RCC 7860 (cell line): ENCODE results near the gene NTN5.
"Not testable (repeated sequence)": the region's sequence is repeated elsewhere in the genome, so short reads cannot be mapped to it uniquely, and the experiment has no call there.

ENCODE experiments used
- DNase-seq: peaks from one replicate; pipeline ENCODE4 v3.0.0-alpha.2; 2015; ENCODE audit warnings: low spot score
- FAIRE-seq: peaks from 2 replicates; lab custom pipeline; 2012; peaks lifted over from hg19 to GRCh38; lab: Jason Lieb, UNC

Gene NTN5

DNA sequence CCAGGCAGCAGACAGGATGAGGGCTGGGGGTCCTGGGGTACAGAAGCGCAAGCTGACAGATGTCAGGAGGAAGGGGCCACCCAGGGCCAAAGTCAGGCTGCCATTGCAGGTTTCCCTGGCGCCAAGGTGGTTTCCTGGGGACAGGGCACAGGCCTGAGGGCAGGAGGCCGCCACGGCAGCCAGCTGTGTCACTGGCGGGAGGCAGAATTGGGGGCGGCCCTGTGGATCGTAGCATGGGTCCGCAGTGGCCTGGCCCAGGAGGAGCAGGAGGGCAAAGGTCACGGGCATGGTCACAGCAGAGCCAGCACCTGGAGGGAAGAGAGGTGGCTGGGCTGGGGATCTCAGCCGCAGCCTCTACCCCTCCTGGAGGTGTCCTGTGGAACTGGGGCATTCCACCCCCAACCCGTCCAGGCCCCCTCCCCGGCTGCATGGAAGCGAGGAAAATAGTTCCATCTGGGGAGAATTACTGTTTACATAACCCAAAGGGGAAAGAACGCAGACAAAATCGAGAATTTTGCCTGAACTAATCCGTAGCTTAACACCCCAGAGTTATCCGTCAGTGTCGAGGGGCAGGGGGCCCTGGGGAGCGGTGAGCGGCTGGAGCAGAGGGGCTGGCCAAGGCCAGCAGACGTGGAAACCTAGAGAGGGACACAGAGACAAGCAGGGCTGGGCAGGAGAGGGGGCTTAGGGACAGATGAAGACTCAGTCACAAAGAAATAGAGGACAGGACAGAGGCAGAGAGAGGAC is 1.9 kb downstream of the NTN5 start:
- FAIRE-seq (no peak), DNase-seq (no peak)

GRCh38 chr19:48669903-48670668 is 2.7 kb downstream of the NTN5 start:
- FAIRE-seq, result no peak
- DNase-seq, result no peak

DNA sequence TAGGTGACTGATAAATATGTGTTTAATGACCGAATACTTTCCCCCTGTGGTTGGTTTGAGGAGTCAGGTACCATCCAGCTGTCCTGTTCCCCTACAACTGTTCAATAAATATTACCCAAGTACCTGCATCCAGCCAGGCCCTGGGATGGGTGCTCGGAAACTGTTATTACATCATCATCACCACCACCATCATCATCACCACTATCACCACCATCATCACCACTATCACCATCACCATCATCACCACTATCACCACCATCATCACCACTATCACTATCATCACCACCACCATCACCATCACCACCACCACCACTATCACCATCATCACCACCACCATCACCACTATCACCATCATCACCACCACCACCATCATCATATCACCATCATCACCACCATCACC is 4.1 kb downstream of the NTN5 start:
- FAIRE-seq (no peak), DNase-seq (no peak)

- FAIRE-seq (no peak), DNase-seq (no peak)
Measured at GRCh38 chr19:48668332-48668731, 4.5 kb downstream of the NTN5 start.

- DNase-seq (no peak), FAIRE-seq (no peak)
Measured at GRCh38 chr19:48665786-48666185, 7.0 kb downstream of the NTN5 start.

- DNase-seq (no peak), FAIRE-seq (no peak)
Measured at GRCh38 chr19:48664476-48664875, 8.3 kb downstream of the NTN5 start.

- FAIRE-seq (no peak), DNase-seq (no peak)
Measured at GRCh38 chr19:48663667-48664066, 9.2 kb downstream of the NTN5 start.

GRCh38 chr19:48661711-48662090 is 11.1 kb downstream of the NTN5 start:
- DNase-seq, result no peak
- no peak for FAIRE-seq

DNA sequence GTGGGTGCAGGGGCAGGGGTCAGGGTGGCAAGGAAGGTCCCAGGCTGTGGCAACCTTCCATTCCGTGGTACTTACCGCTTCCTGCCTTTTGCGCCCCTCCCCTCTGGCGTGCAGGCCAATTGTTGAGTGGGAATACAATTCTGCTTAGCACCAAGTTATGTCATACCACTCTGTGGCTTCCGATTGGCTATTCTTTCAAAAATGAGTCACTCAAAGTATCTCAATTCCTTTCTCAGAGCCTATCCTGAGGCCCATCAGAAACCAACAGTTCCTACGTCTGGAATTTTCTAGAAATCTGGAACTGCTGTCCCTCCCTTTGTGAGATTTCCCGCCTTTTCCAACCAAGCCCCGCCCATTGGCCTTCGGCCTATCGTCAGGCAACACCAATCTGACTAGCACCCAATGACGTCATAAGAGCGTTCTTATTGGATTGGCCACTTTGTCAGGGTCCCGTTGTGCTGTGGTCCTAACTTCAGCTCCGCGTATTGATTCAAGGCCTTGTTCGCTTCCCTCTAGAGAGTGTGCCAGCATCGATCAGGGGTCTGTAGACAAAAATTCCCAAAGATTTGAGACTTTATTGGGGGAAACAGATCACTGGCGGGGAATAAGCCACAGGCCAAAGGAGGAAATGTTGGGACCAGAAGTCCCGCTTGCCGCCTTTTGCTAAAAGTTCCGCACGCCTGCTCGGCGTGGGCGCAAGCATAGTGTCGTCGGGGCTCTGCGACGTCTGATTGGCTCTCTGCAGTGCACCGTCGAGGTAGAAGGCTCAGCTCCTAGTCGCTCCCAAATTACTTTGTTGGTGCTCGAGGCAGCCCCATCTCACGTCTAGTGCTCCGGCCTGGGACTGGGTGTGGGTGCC is 11.7 kb downstream of the NTN5 start:
- FAIRE-seq, result peak; percentile 52
- peak; percentile 65 for DNase-seq

DNA sequence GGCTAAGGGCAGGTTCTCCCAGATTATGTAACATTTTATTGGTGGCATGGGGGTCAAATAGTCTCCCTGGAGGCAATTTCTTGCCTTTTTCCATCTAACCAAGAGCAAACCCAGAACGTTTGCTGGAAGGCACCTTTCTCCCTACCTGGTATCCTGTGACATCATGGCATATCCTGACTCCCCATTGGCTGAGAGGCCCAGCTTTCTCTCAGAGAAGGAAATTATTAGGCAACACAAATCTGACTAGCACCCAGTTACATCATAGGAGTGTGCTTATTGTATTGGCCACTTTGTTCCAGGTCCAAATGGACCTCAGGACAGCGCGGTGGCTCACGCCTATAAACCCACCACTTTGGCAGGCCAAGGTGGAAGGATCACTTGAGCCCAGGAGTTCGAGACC is 13.0 kb downstream of the NTN5 start:
- FAIRE-seq (no peak), DNase-seq (no peak)

- no peak for DNase-seq
- no peak for FAIRE-seq
Measured at GRCh38 chr19:48658483-48658882, 14.3 kb downstream of the NTN5 start.

- FAIRE-seq, DNase-seq: not testable (repeated sequence)
Measured at GRCh38 chr19:48657828-48658227, 15.0 kb downstream of the NTN5 start.

DNA sequence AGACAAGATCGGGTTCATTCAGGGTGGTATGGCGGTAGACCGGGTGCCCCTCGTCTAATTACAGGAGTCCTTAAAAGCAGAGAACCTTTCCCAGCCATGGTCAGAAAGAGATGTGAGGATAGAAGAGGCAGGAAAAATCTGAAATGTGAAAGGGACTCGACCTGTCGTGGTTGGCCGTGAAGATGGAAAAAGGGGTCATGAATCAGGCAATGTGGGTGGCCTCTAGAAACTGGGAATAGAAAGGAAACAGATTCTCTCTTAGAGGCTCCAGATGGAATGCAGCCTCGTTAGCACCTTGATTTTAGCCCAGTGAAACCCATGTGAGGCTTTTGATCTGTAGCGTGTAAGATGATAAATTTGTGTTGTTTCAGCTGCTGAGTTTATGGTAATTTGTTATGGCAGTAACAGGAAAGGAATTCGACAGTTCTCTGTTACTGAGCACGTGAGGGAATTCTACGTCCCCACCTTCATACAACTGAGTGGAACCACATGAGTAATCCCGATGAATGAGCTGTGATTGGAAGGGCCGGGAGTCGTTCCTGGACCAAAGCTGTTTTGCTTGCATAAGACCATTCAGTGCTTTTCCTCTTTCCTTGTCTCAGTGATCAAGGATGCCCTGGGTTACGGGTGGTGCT is 15.9 kb downstream of the NTN5 start:
- FAIRE-seq (no peak), DNase-seq (no peak)

GRCh38 chr19:48654299-48655059 is 18.3 kb downstream of the NTN5 start:
- FAIRE-seq (no peak), DNase-seq (no peak)

GRCh38 chr19:48651683-48652048 is 21.2 kb downstream of the NTN5 start:
- FAIRE-seq, result no peak

DNA sequence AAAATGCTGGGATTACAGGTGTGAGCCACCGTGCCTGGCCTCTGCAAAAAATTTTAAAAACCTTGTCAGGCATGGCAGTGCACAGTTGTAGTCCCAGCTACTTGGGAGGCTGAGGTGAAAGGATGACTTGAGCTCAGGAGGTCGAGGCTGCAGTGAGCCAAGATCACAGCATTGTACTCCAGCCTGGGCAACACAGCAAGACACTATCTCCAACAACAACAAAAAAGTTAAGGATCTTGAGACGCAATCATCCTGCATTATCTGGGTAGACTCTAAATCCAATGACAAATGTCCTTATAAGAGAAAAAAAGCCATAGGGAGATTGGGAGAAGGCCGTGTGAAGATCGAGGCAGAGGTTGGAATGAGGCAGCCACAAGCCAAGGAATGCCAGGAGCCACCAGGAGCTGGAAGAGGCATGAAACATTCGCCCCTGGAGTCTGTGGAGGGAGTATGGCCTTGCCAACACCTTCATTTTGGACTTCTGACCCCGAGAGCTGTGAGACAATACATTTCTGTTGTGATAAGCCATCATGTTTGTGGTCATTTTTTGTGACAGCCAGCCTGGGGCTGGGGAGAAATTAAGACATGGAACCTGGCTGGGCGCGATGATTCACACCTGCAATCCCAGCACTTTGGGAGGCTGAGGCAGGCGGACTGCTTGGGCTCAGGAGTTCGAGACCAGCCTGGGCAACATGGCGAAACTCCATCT is 21.7 kb downstream of the NTN5 start:
- FAIRE-seq (no peak), DNase-seq (no peak)

More at GRCh38 chr19:48651683-48652048, 21.2 kb downstream of the NTN5 start:
- no peak for DNase-seq

DNA sequence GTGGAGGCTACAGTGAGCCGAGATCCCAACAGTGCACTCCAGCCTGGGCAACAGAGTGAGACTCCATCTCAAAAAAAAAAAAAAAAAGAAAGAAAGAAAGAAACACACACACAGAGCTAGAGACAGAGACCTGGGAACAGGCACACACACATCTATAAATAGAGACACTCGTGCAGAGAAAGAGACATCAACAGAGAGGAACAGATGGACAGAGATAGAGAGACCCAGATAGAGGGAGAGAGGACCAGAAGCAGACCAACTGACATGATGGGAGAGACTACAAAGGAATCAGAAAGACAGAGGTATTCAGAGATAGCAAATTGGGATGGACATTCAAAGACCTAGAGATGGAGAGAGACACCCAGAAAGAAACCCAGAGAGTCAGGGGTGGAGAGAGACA is 24.7 kb downstream of the NTN5 start:
- DNase-seq (no peak), FAIRE-seq (no peak)

DNA sequence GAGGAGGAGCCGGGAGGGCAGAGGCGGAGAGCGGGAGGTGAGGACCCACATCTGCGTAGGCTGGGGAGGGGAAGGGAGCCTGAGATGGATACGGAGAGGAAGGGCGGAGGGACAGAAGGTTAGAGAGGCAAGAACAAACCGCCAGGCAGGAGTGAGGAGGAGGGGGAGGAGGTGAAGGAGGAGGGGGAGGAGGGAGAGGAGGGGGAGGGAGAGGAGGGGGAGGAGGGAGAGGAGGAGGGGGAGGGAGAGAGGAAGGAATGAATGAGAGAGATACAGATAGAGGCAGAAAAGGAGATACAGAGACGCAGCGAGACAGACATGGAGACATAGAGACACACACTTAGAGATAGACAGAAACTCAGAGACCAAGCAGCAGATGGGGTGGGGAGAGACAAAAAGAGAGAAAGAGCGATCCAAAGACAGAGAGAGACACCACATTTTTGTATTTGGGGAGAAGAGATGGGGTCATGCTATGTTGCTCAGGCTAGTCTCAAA is 26.0 kb downstream of the NTN5 start:
- no peak for DNase-seq
- FAIRE-seq, result no peak

DNA sequence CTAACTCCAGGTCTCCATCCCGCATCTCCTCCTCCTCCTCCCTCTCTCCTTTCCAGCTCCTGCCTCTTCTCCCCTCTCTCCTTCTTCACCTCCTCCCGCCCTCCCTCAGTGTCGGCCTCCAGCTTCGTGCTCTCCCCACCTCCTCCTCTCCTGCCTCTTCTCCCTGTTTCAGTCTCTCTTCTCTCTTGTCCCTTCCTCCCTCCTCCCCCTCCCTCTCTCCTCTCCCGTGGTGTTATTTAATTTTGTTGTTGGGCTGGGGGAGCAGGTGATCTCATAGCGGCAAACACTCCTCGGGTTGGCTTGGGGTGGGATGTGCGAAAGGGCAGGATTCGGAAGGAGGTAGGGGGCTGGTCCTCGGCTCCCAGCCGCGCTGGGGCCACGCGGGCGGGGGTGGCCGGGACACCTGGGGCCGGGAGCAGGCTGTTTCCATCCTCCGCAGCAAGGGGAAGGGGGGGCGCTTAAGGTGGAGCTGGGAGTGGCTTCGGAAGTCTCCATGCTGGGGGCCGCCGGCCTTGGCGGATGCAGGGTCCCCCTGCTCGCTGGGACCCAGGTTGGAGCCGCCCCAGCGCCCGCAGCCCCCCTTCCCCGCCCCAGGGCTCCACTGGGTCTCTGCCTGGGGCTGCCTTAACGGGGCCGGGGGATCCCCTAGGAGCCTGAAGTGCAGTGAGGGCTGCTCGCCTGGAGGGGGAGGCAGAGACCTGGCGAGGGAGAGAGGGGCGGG is 26.7 kb downstream of the NTN5 start, which contains the start of gene CA11:
TSS of gene CA11 (minus strand) at position 187 of the 721 bp plus-strand sequence. CDS start 555 bp downstream, outside the sequence.
- FAIRE-seq (no peak), DNase-seq (peak; percentile 16)
